Measurements from ENCODE around the gene ZNF761. TPM values are rescaled to one million over a fixed set of nuclear protein-coding genes. Genes with fewer than 3 reads are reported as not detected.
A peak's percentile ranks its signal among the peaks of the same experiment; 100 is the strongest.
"Not testable (repeated sequence)": the region's sequence is repeated elsewhere in the genome, so short reads cannot be mapped to it uniquely, and the experiment has no call there.

Gene ZNF761
- 29.4 TPM for total RNA-seq
- polyA plus RNA-seq, result 8.5 TPM

GRCh38 chr19:53431399-53432087 lies at the start of gene ZNF761:
Gene ZNF761, plus strand, starts transcription at chr19:53431984. Its CDS starts 15,285 bp downstream, at chr19:53447269.
- peak within 1 kb of the TSS; percentile 27 for H3K27ac ChIP-seq (ENCODE audit: low read depth)
- no peaks in the 10 kb centered on the region for H3K36me3 ChIP-seq (ENCODE audit: insufficient read depth)
- no peaks in the 10 kb centered on the region for H3K4me1 ChIP-seq (ENCODE audit: insufficient read depth)
- peak within 1 kb of the TSS; percentile 69 for H3K4me3 ChIP-seq (ENCODE audit: low read depth, low read length)
- WGBS, result under 1% methylated on average over 46 of the region's 46 CpGs
- DNase-seq (ENCODE audit: extremely low spot score), result peak; percentile 79

GRCh38 chr19:53388168-53388567 lies 43.6 kb upstream of the ZNF761 start:
- Histone ChIP-seq H3K4me3 (ENCODE audit: low read depth, low read length) (no peak overlapping the region), H3K4me1 (ENCODE audit: insufficient read depth) (no peaks in the 10 kb centered on the region), H3K36me3 (ENCODE audit: insufficient read depth) (no peaks in the 10 kb centered on the region), H3K27ac (ENCODE audit: low read depth) (no peak overlapping the region)
- no peak for DNase-seq (ENCODE audit: extremely low spot score)
- WGBS, result 42% methylated on average over 3 of the region's 3 CpGs

- H3K4me3 ChIP-seq (ENCODE audit: low read depth, low read length), result no peak overlapping the region
- H3K36me3 ChIP-seq (ENCODE audit: insufficient read depth), result no peaks in the 10 kb centered on the region
- no peak for DNase-seq (ENCODE audit: extremely low spot score)
- WGBS, result 84% methylated on average over 5 of the region's 5 CpGs
- H3K4me1 ChIP-seq (ENCODE audit: insufficient read depth), result no peaks in the 10 kb centered on the region
- no peak overlapping the region for H3K27ac ChIP-seq (ENCODE audit: low read depth)
These were observed 42.9 kb upstream of the ZNF761 start for GRCh38 chr19:53388904-53389303.

GRCh38 chr19:53389571-53389970 lies 42.2 kb upstream of the ZNF761 start:
- no peaks in the 10 kb centered on the region for H3K36me3 ChIP-seq (ENCODE audit: insufficient read depth)
- H3K4me3 ChIP-seq (ENCODE audit: low read depth, low read length), result no peak overlapping the region
- no peaks in the 10 kb centered on the region for H3K4me1 ChIP-seq (ENCODE audit: insufficient read depth)
- 62% methylated on average over 8 of the region's 8 CpGs for WGBS
- no peak overlapping the region for H3K27ac ChIP-seq (ENCODE audit: low read depth)
- no peak for DNase-seq (ENCODE audit: extremely low spot score)

- H3K4me3 ChIP-seq (ENCODE audit: low read depth, low read length), result no peak overlapping the region
- DNase-seq (ENCODE audit: extremely low spot score), result no peak
- 32% methylated on average over 22 of the region's 22 CpGs for WGBS
These were observed 41.8 kb upstream of the ZNF761 start for GRCh38 chr19:53389978-53390377.

GRCh38 chr19:53394522-53394973 lies 37.2 kb upstream of the ZNF761 start:
- Histone ChIP-seq H3K36me3 (ENCODE audit: insufficient read depth) (no peaks in the 10 kb centered on the region), H3K27ac (ENCODE audit: low read depth) (peak overlapping the region; percentile 55), H3K4me3 (ENCODE audit: low read depth, low read length) (peak overlapping the region; percentile 8), H3K4me1 (ENCODE audit: insufficient read depth) (no peaks in the 10 kb centered on the region)
- DNase-seq (ENCODE audit: extremely low spot score), result no peak
- 3% methylated on average over 18 of the region's 18 CpGs for WGBS

More at GRCh38 chr19:53389978-53390377, 41.8 kb upstream of the ZNF761 start:
- no peaks in the 10 kb centered on the region for H3K36me3 ChIP-seq (ENCODE audit: insufficient read depth)
- no peaks in the 10 kb centered on the region for H3K4me1 ChIP-seq (ENCODE audit: insufficient read depth)
- no peak overlapping the region for H3K27ac ChIP-seq (ENCODE audit: low read depth)

GRCh38 chr19:53394974-53395839 lies 36.6 kb upstream of the ZNF761 start, which contains the start of gene ZNF765:
Gene ZNF765, plus strand, starts transcription at chr19:53395149. Its CDS starts 2,867 bp downstream, at chr19:53398016.
- Histone ChIP-seq H3K27ac (ENCODE audit: low read depth) (peak within 1 kb of the TSS; percentile 75), H3K4me1 (ENCODE audit: insufficient read depth) (no peaks in the 10 kb centered on the region), H3K4me3 (ENCODE audit: low read depth, low read length) (peak within 1 kb of the TSS; percentile 65), H3K36me3 (ENCODE audit: insufficient read depth) (no peaks in the 10 kb centered on the region)
- DNase-seq (ENCODE audit: extremely low spot score), result peak; percentile 80
- WGBS, result under 1% methylated on average over 58 of the region's 58 CpGs

GRCh38 chr19:53395840-53396524 lies 35.8 kb upstream of the ZNF761 start:
- H3K4me3 ChIP-seq (ENCODE audit: low read depth, low read length), result peak overlapping the region; percentile 65
- H3K4me1 ChIP-seq (ENCODE audit: insufficient read depth); H3K27ac ChIP-seq (ENCODE audit: low read depth); H3K36me3 ChIP-seq (ENCODE audit: insufficient read depth); DNase-seq (ENCODE audit: extremely low spot score): not testable (repeated sequence)
- WGBS, result 10% methylated on average over 9 of the region's 9 CpGs

GRCh38 chr19:53396525-53396868 lies 35.3 kb upstream of the ZNF761 start:
- Histone ChIP-seq H3K27ac (ENCODE audit: low read depth) (no peak overlapping the region), H3K36me3 (ENCODE audit: insufficient read depth) (no peaks in the 10 kb centered on the region), H3K4me1 (ENCODE audit: insufficient read depth) (no peaks in the 10 kb centered on the region), H3K4me3 (ENCODE audit: low read depth, low read length) (no peak overlapping the region)
- DNase-seq (ENCODE audit: extremely low spot score), result no peak
- WGBS, result 9% methylated on average over 1 of the region's 1 CpG

GRCh38 chr19:53397918-53398317 lies 33.9 kb upstream of the ZNF761 start:
- 90% methylated on average over 1 of the region's 1 CpG for WGBS
- not testable (repeated sequence) for DNase-seq (ENCODE audit: extremely low spot score)

GRCh38 chr19:53409505-53410204 lies 22.1 kb upstream of the ZNF761 start:
- Histone ChIP-seq H3K4me3 (ENCODE audit: low read depth, low read length) (no peak overlapping the region), H3K4me1 (ENCODE audit: insufficient read depth) (no peaks in the 10 kb centered on the region), H3K27ac (ENCODE audit: low read depth) (no peak overlapping the region), H3K36me3 (ENCODE audit: insufficient read depth) (peaks cover 6% of the 10 kb centered on the region)
- 89% methylated on average over 7 of the region's 7 CpGs for WGBS
- no peak for DNase-seq (ENCODE audit: extremely low spot score)

More at GRCh38 chr19:53397918-53398317, 33.9 kb upstream of the ZNF761 start:
- H3K36me3 ChIP-seq (ENCODE audit: insufficient read depth); H3K27ac ChIP-seq (ENCODE audit: low read depth); H3K4me3 ChIP-seq (ENCODE audit: low read depth, low read length); H3K4me1 ChIP-seq (ENCODE audit: insufficient read depth): not testable (repeated sequence)

GRCh38 chr19:53420520-53421315 lies 11.1 kb upstream of the ZNF761 start:
- H3K36me3 ChIP-seq (ENCODE audit: insufficient read depth); H3K4me3 ChIP-seq (ENCODE audit: low read depth, low read length); H3K27ac ChIP-seq (ENCODE audit: low read depth); H3K4me1 ChIP-seq (ENCODE audit: insufficient read depth); DNase-seq (ENCODE audit: extremely low spot score): not testable (repeated sequence)
- 59% methylated on average over 11 of the region's 11 CpGs for WGBS

Data from urinary bladder (tissue), 4 donors.